Measurements from ENCODE around the gene LRPPRC.

LRPPRC gene

DNA sequence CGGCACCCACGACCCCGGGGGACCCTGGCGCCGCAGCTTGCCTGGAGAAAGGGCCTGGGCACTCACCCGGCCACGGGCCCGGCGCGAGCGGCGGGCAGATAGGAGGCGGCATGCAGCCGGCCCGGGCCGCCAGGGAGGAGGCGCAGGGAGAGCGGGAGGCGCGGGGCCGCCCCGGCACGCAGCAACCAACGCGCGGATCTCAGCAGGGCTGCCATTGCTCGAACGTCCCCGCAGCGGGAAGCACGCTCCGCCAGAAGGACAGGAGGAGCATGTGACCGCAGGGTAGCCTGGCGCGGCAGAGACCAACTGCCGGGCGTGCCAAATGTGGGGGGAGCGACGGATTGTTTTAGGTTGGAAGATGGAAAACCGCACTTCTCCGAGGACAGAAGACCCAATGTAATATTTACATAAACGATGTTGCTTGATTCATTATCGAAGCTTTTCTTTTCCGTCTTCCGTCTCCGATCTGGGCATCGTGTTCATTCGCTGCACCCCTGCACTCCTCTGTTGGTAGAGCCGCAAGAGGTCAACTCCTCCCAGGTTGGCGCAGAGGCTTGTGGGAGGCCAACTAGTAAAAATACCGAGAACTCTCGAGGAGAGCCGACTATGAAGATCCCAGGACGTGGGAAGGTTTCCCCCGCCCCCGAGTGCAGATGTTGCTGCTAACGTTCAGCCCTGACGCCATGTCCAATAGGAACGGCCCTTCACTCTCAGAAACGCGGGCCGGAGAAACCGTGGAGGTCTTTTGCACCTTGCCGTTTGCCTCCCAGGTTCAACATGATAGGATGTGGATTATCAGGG lies at the start of gene LRPPRC:
TSS of gene LRPPRC (minus strand) at position 257 of the 801 bp plus-strand sequence. CDS start at position 215, 42 bp downstream.
- peak within 1 kb of the TSS; percentile 99 for H3K4me3 ChIP-seq (ENCODE audit: low read depth, low read length)
- in situ Hi-C loops (cut with HindIII; ENCODE audit: low sequenced_read_pairs): no loop called here
- TF ChIP-seq, protein P1, sequence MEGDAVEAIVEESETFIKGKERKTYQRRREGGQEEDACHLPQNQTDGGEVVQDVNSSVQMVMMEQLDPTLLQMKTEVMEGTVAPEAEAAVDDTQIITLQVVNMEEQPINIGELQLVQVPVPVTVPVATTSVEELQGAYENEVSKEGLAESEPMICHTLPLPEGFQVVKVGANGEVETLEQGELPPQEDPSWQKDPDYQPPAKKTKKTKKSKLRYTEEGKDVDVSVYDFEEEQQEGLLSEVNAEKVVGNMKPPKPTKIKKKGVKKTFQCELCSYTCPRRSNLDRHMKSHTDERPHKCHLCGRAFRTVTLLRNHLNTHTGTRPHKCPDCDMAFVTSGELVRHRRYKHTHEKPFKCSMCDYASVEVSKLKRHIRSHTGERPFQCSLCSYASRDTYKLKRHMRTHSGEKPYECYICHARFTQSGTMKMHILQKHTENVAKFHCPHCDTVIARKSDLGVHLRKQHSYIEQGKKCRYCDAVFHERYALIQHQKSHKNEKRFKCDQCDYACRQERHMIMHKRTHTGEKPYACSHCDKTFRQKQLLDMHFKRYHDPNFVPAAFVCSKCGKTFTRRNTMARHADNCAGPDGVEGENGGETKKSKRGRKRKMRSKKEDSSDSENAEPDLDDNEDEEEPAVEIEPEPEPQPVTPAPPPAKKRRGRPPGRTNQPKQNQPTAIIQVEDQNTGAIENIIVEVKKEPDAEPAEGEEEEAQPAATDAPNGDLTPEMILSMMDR (IDR thresholded peaks at IDR 0.05; ENCODE audit: low read depth, low read length, missing control alignments): no peak
- peak; percentile 94 for DNase-seq (ENCODE audit: low read depth)

DNA sequence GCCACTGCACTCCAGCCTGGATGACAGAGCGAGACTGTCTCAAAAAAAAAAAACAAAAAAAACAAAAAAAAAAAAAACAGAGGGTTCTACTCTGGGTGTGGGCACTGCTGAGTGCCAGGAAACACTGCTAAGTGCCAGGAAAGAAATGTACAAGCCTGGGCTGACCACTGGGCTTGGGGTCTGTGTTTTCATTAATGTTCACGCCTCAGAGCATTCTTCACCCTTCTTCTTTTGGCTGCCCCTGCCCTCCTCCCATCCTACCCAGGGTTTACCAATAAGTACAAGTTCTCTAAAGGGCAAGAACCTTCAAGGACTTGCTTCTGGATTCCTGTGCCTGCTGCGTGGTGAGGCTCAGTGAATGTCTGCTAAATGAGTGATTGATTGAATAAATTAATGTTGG lies 49.3 kb upstream of the LRPPRC start:
- TF ChIP-seq, protein P1 (IDR thresholded peaks at IDR 0.05; ENCODE audit: low read depth, low read length, missing control alignments): no peak
- no peak overlapping the region for H3K4me3 ChIP-seq (ENCODE audit: low read depth, low read length)
- DNase-seq (ENCODE audit: low read depth): no peak
- in situ Hi-C loops (cut with HindIII; ENCODE audit: low sequenced_read_pairs): no loop called here

DNA sequence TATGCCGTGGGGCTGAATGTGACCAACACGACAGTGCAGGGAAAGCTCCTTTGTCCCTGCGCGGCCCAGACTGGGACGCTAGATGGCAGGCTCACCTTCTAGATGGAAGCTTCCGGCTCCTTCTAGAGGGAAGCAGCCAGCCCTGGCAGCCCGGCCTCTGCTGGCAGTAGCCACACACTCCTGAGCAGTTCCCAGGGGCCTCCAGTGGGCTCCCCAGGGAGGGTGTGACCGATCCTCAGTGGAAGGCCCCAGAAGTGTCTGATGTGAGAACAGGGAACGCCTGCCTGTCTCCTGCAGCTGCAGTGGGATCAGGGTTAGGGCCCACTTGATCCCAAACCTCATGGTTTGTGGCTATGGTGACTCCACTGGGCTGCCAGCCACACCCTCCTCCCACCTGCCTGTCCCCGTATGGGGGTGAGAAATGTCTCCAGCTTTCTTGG lies 48.5 kb upstream of the LRPPRC start:
- TF ChIP-seq, protein P1 (IDR thresholded peaks at IDR 0.05; ENCODE audit: low read depth, low read length, missing control alignments): peak; percentile 95
- no peak overlapping the region for H3K4me3 ChIP-seq (ENCODE audit: low read depth, low read length)
- in situ Hi-C loops (cut with HindIII; ENCODE audit: low sequenced_read_pairs): no loop called here

DNA sequence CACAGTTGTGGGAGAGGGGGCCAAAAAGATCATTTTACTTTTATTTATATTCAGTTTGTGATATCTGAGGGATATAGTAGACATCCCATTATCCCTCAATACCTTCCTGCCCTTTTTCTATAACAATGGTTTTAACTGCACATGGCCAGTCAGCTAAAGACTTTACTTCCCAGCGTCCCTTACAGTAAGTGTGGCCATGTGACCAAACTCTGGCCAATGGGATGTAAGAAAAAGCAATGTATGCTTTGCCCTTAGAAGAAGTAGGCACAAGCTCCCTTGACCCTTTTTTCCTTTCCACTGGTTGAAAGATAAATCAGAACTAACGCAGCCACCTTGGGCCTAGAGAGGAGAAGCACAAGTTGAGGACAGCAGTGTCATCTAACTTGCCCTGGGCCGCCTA lies 44.6 kb upstream of the LRPPRC start:
- no peak overlapping the region for H3K4me3 ChIP-seq (ENCODE audit: low read depth, low read length)
- TF ChIP-seq, protein P1 (IDR thresholded peaks at IDR 0.05; ENCODE audit: low read depth, low read length, missing control alignments): no peak
- in situ Hi-C loops (cut with HindIII; ENCODE audit: low sequenced_read_pairs): no loop called here
- DNase-seq (ENCODE audit: low read depth): no peak

More for the DNA sequence above, 48.5 kb upstream of the LRPPRC start:
- peak; percentile 59 for DNase-seq (ENCODE audit: low read depth)

DNA sequence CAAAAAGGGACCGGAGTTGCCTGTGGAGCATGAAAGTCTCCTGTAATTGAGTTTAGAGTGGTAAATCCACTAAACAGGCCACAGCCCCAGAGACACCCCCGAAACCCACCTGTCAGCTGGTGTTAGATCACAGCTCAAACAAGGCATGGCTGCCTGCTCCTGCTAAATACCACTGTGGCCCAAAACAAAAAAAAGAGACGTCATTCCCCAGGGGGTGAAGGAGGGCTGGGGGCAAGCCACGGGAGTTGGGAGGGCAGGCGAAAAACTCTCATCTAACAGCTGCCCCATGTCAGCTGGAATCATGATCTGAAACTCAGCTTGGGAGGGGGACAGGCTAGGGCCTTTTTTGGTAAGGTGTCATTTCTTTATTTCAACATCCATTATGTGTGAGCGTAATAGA lies 42.5 kb upstream of the LRPPRC start:
- no peak overlapping the region for H3K4me3 ChIP-seq (ENCODE audit: low read depth, low read length)
- no peak for DNase-seq (ENCODE audit: low read depth)
- TF ChIP-seq, protein P1 (IDR thresholded peaks at IDR 0.05; ENCODE audit: low read depth, low read length, missing control alignments): no peak
- in situ Hi-C loops (cut with HindIII; ENCODE audit: low sequenced_read_pairs): no loop called here

DNA sequence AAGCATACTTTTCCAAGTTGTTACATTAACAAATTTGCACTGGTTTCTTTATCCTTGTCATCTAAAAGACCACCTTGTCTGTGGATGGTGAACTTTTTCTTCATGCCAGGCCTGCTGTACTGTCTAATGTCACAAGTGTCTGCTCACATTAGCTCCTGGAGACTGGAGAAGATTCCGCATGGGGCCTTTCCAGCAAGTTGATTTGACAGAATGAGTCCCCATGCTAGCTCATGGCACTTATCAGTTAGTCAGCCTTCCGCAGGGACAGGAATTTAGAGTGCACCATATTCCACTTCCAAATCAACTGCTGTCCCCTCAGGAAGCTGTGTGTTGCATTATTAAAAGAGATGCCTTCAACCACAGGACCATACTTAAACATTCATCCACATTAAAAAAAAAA lies 41.4 kb upstream of the LRPPRC start:
- in situ Hi-C loops (cut with HindIII; ENCODE audit: low sequenced_read_pairs): no loop called here
- no peak for DNase-seq (ENCODE audit: low read depth)
- H3K4me3 ChIP-seq (ENCODE audit: low read depth, low read length): no peak overlapping the region
- TF ChIP-seq, protein P1 (IDR thresholded peaks at IDR 0.05; ENCODE audit: low read depth, low read length, missing control alignments): no peak

Measured in astrocyte of the cerebellum (primary cell).